ENCODE data around the gene TAS2R41.
"Not testable (repeated sequence)": the region's sequence is repeated elsewhere in the genome, so short reads cannot be mapped to it uniquely, and the experiment has no call there.

The TAS2R41 gene

GRCh38 chr7:143518941-143519340, 41.3 kb downstream of the TAS2R41 start:
- DNase-seq (ENCODE audit: low read depth): no peak

GRCh38 chr7:143519411-143520131, 41.9 kb downstream of the TAS2R41 start:
- DNase-seq (ENCODE audit: low read depth): no peak

- DNase-seq (ENCODE audit: low read depth): not testable (repeated sequence)
Observed at GRCh38 chr7:143522309-143522916, 44.7 kb downstream of the TAS2R41 start.

All from activated T-cell treated with anti-CD3 and anti-CD28 coated beads for 48 hours (primary cell).